ENCODE data around the gene CUL3. TPM values are rescaled to one million over a fixed set of nuclear protein-coding genes. Genes with fewer than 3 reads are reported as not detected.

CUL3 gene
- total and polyA plus RNA-seq, 9 donors = 70.3 to 83.9 (median 74.3) TPM

DNA sequence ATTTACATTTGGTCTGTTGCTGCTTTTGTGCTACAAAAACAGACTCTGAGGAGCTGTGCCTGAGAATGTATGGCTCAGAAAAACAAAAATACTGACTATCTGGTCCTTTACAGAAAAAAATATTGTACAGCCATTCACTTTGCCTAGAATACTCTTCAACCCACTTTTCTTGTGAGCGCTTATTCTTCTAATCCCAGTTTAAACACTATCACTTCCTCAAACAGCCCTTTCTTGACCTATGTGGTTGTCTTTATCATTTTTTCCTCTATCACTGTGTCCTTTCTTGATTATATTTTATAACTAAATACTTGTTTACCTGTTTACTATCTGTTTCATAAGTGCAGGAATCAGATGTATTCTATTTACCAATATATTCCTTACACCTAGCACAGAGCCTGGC lies 33.5 kb downstream of the CUL3 start:
- no CpG with 5 or more reads among the region's 1 CpG for WGBS (ENCODE audit: insufficient coverage)

DNA sequence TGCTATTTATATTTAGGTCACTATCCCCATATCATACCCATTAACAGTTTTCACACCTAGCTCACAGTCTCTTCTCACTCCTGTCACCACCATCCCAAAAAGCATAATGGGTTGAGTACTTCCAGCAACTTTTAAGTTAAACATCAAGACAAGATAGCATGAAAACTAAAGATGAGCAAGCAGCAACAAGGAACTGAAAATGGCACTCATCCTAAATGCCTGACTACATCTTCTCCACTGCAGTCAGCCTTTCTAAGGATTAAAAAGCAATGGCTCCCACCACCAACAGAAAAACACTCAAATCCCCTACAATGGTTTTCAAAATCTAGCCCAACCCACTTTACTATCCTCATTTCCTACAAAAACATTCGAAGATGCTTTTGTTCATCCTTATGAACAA lies 38.2 kb downstream of the CUL3 start:
- Histone ChIP-seq H3K4me3 (ENCODE audit: low read length) (no peak overlapping the region), H3K27ac (ENCODE audit: low read length) (no peak overlapping the region), H3K27me3 (ENCODE audit: control insufficient read depth, insufficient read depth, low read length) (no peaks in the 10 kb centered on the region), H3K9me3 (replicated peaks; ENCODE audit: control insufficient read depth, low read depth, low read length) (no peaks in the 10 kb centered on the region), H3K4me1 (ENCODE audit: control insufficient read depth, insufficient read depth, low read length) (no peaks in the 10 kb centered on the region), H3K36me3 (ENCODE audit: control insufficient read depth, insufficient read depth, low read length) (peaks cover 6% of the 10 kb centered on the region)
- 100% methylated on average over 1 of the region's 1 CpG for WGBS (ENCODE audit: insufficient coverage)
- no peak for DNase-seq

More for the DNA sequence above, 33.5 kb downstream of the CUL3 start:
- Histone ChIP-seq H3K4me3 (ENCODE audit: low read length) (no peak overlapping the region), H3K27ac (ENCODE audit: low read length) (no peak overlapping the region), H3K9me3 (replicated peaks; ENCODE audit: control insufficient read depth, low read depth, low read length) (no peaks in the 10 kb centered on the region), H3K36me3 (ENCODE audit: control insufficient read depth, insufficient read depth, low read length) (no peaks in the 10 kb centered on the region), H3K4me1 (ENCODE audit: control insufficient read depth, insufficient read depth, low read length) (no peaks in the 10 kb centered on the region), H3K27me3 (ENCODE audit: control insufficient read depth, insufficient read depth, low read length) (no peaks in the 10 kb centered on the region)
- DNase-seq = no peak

DNA sequence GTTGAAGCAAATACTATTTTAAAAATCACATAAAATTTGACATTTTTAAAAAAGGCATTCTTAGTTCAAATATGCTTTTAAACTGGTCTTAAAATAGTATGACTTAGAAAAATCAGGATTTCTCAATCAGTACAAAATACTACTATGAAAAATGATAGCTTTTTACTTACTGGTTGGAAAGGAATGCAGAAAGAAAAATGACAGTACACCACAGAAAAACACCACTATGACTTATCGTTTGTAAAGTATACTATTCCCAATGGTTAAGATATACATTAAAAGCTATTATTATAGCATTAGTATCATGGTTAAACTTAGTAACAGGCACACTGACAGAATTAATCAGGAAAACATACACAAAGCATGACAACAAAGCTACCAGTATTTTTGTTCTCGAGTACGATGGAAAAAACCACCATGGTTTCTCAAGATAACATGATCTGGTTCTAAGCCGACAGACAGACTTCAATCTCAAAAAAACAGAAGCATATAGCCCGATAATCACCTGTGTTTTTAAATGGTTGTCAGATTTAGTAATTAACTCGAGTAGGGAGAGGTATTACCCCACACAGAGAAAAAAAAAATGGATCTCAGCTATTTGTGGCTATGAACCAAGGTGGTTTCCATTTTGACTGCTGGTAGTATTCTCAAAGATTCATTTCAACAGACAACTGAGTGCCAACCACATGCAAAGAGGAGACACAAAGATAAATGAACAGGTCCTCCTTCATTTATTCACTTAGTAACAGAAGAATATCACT lies 39.1 kb downstream of the CUL3 start:
- no peaks in the 10 kb centered on the region for H3K27me3 ChIP-seq (ENCODE audit: control insufficient read depth, insufficient read depth, low read length)
- no peak overlapping the region for H3K27ac ChIP-seq (ENCODE audit: low read length)
- no peak for DNase-seq

DNA sequence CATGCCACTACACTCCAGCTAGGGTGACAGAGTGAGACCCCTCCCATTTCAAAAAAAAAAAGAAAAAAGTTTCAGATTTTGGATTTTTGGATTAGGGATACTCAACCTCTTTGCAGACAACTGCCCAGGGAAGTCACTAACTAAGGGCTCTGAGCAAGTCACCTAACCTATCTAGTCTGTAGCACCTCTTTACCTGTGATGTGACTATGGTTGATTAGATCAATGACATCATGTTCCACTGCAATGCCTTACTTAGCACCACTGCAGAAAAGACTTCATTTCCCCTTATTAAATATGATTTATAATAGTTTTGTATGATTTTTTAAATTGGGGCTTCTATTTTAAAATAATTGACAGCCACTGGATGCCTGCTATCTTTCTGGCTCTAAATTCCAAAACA lies 41.2 kb downstream of the CUL3 start:
- H3K27ac ChIP-seq (ENCODE audit: low read length) = no peak overlapping the region
- peaks cover 12% of the 10 kb centered on the region for H3K36me3 ChIP-seq (ENCODE audit: control insufficient read depth, insufficient read depth, low read length)
- no peak for DNase-seq
- H3K4me3 ChIP-seq (ENCODE audit: low read length) = no peak overlapping the region
- no peaks in the 10 kb centered on the region for H3K27me3 ChIP-seq (ENCODE audit: control insufficient read depth, insufficient read depth, low read length)
- no peaks in the 10 kb centered on the region for H3K9me3 ChIP-seq (replicated peaks; ENCODE audit: control insufficient read depth, low read depth, low read length)
- no peaks in the 10 kb centered on the region for H3K4me1 ChIP-seq (ENCODE audit: control insufficient read depth, insufficient read depth, low read length)

More for the DNA sequence above, 39.1 kb downstream of the CUL3 start:
- Histone ChIP-seq H3K36me3 (ENCODE audit: control insufficient read depth, insufficient read depth, low read length) (peaks cover 6% of the 10 kb centered on the region), H3K9me3 (replicated peaks; ENCODE audit: control insufficient read depth, low read depth, low read length) (no peaks in the 10 kb centered on the region), H3K4me1 (ENCODE audit: control insufficient read depth, insufficient read depth, low read length) (no peaks in the 10 kb centered on the region), H3K4me3 (ENCODE audit: low read length) (no peak overlapping the region)
- WGBS (ENCODE audit: insufficient coverage) = 60% methylated on average over 2 of the region's 6 CpGs

DNA sequence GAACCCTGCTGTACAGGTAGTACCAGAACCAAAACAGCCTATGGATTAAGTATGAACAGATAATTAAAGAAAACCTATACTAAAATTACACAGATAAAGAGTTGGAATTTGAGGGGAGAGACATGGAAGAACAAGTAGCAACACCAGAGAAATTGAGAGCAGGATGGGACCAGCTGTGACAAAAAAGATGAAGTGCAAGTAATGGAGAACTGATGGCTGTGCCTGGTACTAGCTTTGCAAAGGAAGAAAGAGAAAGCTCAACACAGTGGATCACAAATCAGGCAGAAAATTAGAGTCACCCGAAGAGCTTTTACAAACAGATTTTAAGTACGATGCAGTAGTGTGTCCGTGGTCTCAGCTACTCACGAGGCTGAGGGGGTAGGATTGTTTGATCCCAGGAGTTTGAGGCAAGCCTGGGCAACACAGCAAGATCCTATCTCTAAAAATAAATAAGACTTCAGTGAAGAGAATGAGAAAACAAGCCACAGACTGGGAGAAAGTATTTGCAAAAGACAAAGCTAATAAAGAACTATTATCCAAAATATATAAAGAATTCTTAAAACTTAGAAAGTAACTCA lies 46.5 kb downstream of the CUL3 start:
- no peaks in the 10 kb centered on the region for H3K9me3 ChIP-seq (replicated peaks; ENCODE audit: control insufficient read depth, low read depth, low read length)
- H3K4me3 ChIP-seq (ENCODE audit: low read length) = no peak overlapping the region
- DNase-seq = no peak
- no CpG with 5 or more reads among the region's 4 CpGs for WGBS (ENCODE audit: insufficient coverage)
- no peaks in the 10 kb centered on the region for H3K4me1 ChIP-seq (ENCODE audit: control insufficient read depth, insufficient read depth, low read length)
- peaks cover 20% of the 10 kb centered on the region for H3K36me3 ChIP-seq (ENCODE audit: control insufficient read depth, insufficient read depth, low read length)
- no peak overlapping the region for H3K27ac ChIP-seq (ENCODE audit: low read length)
- H3K27me3 ChIP-seq (ENCODE audit: control insufficient read depth, insufficient read depth, low read length) = no peaks in the 10 kb centered on the region

DNA sequence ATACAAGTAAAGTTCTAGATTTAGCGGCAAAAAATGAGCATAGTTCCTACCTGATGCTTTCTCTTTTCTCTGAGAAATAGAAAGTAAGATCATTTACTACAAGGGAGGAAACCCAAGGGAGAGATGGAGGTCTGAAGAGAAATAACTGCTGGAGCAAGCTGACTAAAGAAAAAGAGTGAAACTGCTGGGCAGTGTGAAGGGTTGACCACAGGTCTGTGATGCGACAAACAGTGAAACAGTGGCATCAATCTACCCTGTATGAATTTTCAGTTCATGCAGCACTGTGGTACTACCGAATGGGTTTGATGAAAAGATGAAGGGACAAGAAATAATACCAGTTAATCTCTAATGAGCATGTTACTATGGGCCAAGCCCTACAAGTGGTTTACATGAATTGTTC lies 52.2 kb downstream of the CUL3 start:
- DNase-seq = no peak
- Histone ChIP-seq H3K4me1 (ENCODE audit: control insufficient read depth, insufficient read depth, low read length) (no peaks in the 10 kb centered on the region), H3K4me3 (ENCODE audit: low read length) (no peak overlapping the region), H3K27me3 (ENCODE audit: control insufficient read depth, insufficient read depth, low read length) (no peaks in the 10 kb centered on the region), H3K36me3 (ENCODE audit: control insufficient read depth, insufficient read depth, low read length) (peaks cover 14% of the 10 kb centered on the region), H3K27ac (ENCODE audit: low read length) (no peak overlapping the region), H3K9me3 (replicated peaks; ENCODE audit: control insufficient read depth, low read depth, low read length) (no peaks in the 10 kb centered on the region)
- 86% methylated on average over 1 of the region's 3 CpGs for WGBS (ENCODE audit: insufficient coverage)

DNA sequence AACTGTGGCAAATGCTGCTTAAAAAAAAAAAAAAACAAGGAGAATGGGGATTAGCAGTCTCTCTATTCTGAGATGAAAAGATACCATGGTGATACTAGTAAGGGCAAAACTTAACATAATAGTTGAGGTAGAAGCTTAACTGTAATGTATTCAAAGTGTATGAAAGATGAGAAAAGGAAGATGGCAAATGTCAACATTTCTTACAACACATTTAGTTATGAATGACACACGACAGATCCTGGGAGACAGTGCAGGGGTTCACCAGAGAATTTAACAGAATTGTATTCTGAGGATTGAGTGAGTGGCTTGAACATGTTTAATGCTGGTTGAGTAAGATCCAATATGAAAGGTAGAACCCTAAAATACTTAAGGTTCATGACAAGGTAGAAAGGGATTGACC lies 52.7 kb downstream of the CUL3 start:
- H3K27ac ChIP-seq (ENCODE audit: low read length) = no peak overlapping the region
- H3K27me3 ChIP-seq (ENCODE audit: control insufficient read depth, insufficient read depth, low read length) = no peaks in the 10 kb centered on the region
- no peak overlapping the region for H3K4me3 ChIP-seq (ENCODE audit: low read length)
- peaks cover 14% of the 10 kb centered on the region for H3K36me3 ChIP-seq (ENCODE audit: control insufficient read depth, insufficient read depth, low read length)
- H3K4me1 ChIP-seq (ENCODE audit: control insufficient read depth, insufficient read depth, low read length) = no peaks in the 10 kb centered on the region
- no peaks in the 10 kb centered on the region for H3K9me3 ChIP-seq (replicated peaks; ENCODE audit: control insufficient read depth, low read depth, low read length)
- WGBS (ENCODE audit: insufficient coverage) = no CpG with 5 or more reads among the region's 1 CpG
- no peak for DNase-seq

DNA sequence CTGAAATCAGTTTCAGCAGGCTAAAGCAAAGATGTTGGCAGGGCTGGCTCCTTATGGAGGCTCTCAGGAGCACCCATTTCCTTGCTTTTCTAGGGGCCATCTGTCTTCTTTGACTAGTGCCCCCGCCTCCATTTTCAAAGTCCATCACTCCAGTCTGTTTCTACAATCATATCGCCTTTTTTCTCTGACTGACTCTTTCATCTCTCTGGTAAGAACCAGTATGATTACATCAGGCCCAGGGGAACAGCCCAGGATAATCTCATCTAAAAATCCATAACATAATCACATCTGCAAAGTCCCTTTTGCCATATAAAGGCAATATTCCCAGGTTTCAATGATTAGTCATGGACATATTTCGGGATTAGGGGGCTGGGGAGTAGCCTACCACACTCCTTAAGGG lies 57.0 kb downstream of the CUL3 start:
- peaks cover 10% of the 10 kb centered on the region for H3K36me3 ChIP-seq (ENCODE audit: control insufficient read depth, insufficient read depth, low read length)
- no peak overlapping the region for H3K4me3 ChIP-seq (ENCODE audit: low read length)
- H3K27ac ChIP-seq (ENCODE audit: low read length) = no peak overlapping the region
- no peaks in the 10 kb centered on the region for H3K9me3 ChIP-seq (replicated peaks; ENCODE audit: control insufficient read depth, low read depth, low read length)
- WGBS (ENCODE audit: insufficient coverage) = 80% methylated on average over 1 of the region's 3 CpGs
- DNase-seq = no peak
- no peaks in the 10 kb centered on the region for H3K27me3 ChIP-seq (ENCODE audit: control insufficient read depth, insufficient read depth, low read length)
- no peaks in the 10 kb centered on the region for H3K4me1 ChIP-seq (ENCODE audit: control insufficient read depth, insufficient read depth, low read length)

DNA sequence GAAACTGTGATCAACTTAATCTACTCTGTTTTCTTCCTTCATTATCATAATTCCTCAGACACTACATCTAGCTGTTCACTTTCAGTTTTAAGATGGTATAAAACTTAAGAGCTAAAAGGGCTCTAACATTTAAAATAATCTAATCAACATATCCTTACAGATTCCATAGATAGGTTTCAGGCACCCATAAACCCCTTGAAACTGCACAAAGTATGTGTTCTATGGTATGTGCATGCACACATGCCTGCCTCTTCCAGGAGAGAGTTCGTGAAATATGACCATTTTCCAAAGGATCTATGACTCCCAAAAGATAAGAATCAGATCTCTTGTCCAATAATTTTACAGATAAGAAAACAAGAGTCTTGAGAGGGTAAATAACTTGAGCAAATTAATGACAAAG lies 59.4 kb downstream of the CUL3 start:
- peaks cover 3% of the 10 kb centered on the region for H3K36me3 ChIP-seq (ENCODE audit: control insufficient read depth, insufficient read depth, low read length)
- no CpG with 5 or more reads among the region's 1 CpG for WGBS (ENCODE audit: insufficient coverage)
- no peaks in the 10 kb centered on the region for H3K4me1 ChIP-seq (ENCODE audit: control insufficient read depth, insufficient read depth, low read length)
- no peaks in the 10 kb centered on the region for H3K27me3 ChIP-seq (ENCODE audit: control insufficient read depth, insufficient read depth, low read length)
- no peak overlapping the region for H3K4me3 ChIP-seq (ENCODE audit: low read length)
- no peak for DNase-seq
- H3K9me3 ChIP-seq (replicated peaks; ENCODE audit: control insufficient read depth, low read depth, low read length) = no peaks in the 10 kb centered on the region
- H3K27ac ChIP-seq (ENCODE audit: low read length) = no peak overlapping the region

DNA sequence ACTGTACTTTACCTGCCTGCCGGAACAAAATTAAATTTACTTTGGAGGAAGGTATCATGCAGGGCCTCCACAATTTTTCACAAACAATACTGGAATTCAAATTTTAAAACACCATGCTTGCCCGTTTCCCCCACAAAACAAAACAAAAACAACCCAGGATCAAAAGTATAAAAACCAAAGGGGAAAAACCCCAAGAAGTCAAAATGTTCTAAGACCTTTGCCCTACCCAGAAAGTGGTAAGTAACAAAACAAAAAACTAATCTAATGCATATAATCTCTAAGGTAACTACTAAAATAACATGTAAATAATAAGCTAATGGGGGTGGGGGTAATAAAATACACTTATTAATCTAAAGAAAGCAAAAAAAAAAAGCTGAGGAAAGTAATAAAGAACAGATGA lies 60.5 kb downstream of the CUL3 start:
- Histone ChIP-seq H3K27me3 (ENCODE audit: control insufficient read depth, insufficient read depth, low read length) (no peaks in the 10 kb centered on the region), H3K9me3 (replicated peaks; ENCODE audit: control insufficient read depth, low read depth, low read length) (no peaks in the 10 kb centered on the region), H3K4me1 (ENCODE audit: control insufficient read depth, insufficient read depth, low read length) (no peaks in the 10 kb centered on the region), H3K27ac (ENCODE audit: low read length) (no peak overlapping the region), H3K36me3 (ENCODE audit: control insufficient read depth, insufficient read depth, low read length) (peaks cover 2% of the 10 kb centered on the region), H3K4me3 (ENCODE audit: low read length) (no peak overlapping the region)
- DNase-seq = no peak
- WGBS (ENCODE audit: insufficient coverage) = no CpG with 5 or more reads among the region's 2 CpGs
